Sigmoid colon (tissue), 4 donors: Measurements from ENCODE around the gene SLITRK2.

ENCODE experiments used
- POLR2A ChIP-seq, 2 donors: fragments of 450-650 bp; IDR thresholded peaks; one replicate each; pipeline ENCODE4 v1.6.1; 2016; ENCODE audit warnings: antibody characterized with exemption in 2 of 2, mild to moderate bottlenecking in 2 of 2, moderate library complexity in 2 of 2
- POLR2AphosphoS5 ChIP-seq, 4 donors: sonication (generic); formaldehyde crosslinking; IDR thresholded peaks; one replicate each; pipeline ENCODE4 v1.6.1; 2017; ENCODE audit warnings: antibody characterized with exemption in 4 of 4
- TF ChIP-seq, protein P1 (sequence below), 4 experiments: fragments of 450-650 bp in 3 of 4; fragments of 200-600 bp in 1 of 4; IDR thresholded peaks; one replicate each; pipeline ENCODE4 v1.5.1; 2016 to 2019; ENCODE audit warnings: antibody characterized with exemption in 4 of 4, mild to moderate bottlenecking in 3 of 4, moderate library complexity in 2 of 4

DNA sequence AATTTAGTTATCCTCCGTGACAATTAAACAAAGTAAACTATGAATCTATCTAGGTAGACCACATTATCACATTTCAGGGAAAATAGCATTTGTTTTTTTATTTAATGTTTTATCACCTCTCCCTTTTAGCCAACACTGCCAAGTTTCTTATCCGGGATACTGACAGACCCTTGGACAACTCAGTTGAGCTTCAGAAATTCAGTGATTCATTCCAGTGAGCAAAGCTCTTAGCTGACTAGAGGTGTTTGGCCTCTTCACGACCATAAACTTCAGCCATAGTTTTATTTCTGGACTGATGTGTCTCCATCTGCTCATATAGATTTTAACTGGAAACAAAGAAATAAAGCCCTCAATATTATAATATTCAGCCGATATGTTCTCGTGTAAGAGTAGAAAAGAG is 15.2 kb downstream of the SLITRK2 start:
- TF ChIP-seq POLR2AphosphoS5 (IDR thresholded peaks at IDR 0.05) (no peak), POLR2A (IDR thresholded peaks at IDR 0.05) (no peak)
- TF ChIP-seq, protein P1, sequence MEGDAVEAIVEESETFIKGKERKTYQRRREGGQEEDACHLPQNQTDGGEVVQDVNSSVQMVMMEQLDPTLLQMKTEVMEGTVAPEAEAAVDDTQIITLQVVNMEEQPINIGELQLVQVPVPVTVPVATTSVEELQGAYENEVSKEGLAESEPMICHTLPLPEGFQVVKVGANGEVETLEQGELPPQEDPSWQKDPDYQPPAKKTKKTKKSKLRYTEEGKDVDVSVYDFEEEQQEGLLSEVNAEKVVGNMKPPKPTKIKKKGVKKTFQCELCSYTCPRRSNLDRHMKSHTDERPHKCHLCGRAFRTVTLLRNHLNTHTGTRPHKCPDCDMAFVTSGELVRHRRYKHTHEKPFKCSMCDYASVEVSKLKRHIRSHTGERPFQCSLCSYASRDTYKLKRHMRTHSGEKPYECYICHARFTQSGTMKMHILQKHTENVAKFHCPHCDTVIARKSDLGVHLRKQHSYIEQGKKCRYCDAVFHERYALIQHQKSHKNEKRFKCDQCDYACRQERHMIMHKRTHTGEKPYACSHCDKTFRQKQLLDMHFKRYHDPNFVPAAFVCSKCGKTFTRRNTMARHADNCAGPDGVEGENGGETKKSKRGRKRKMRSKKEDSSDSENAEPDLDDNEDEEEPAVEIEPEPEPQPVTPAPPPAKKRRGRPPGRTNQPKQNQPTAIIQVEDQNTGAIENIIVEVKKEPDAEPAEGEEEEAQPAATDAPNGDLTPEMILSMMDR (IDR thresholded peaks at IDR 0.05) = no peak
